GM12878 (cell line): ENCODE results near the gene C20orf96. TPM values are rescaled to one million over a fixed set of nuclear protein-coding genes. Genes with fewer than 3 reads are reported as not detected.

Experiments used
- ATAC-seq: fragments of 200-7000 bp; cut with Tn5 transposase; 3 replicates; pipeline ENCODE4 v1.9.1; 2020; ENCODE audit warnings: mild to moderate bottlenecking, moderate library complexity
- BruUV-seq: library from RNA; stranded (reverse); fragments of 400-500 nt; replicated peaks from 2 replicates; lab custom pipeline; 2021; lab: Mats Ljungman, UMichigan
- CTCF ChIA-PET: fragments of 300-600 bp; sonication (Branson Sonifier 250); formaldehyde crosslinking; extraction: SDS; loops from one replicate; lab custom pipeline; 2021; ENCODE audit warnings: inconsistent platforms; lab: Yijun Ruan, JAX
- POLR2A ChIA-PET: fragments of 350-600 bp; formaldehyde crosslinking; extraction: SDS; loops from one replicate; lab custom pipeline; 2021; ENCODE audit warnings: inconsistent platforms; lab: Charles Lee
- RAD21 ChIA-PET: fragments of 300-600 bp; sonication (Branson Sonifier 250); formaldehyde crosslinking; loops from one replicate; lab custom pipeline; 2023; ENCODE audit warnings: antibody characterized with exemption; ENCODE audit not compliant: unreplicated experiment; lab: Charles Lee
- SMC1A ChIA-PET: fragments of 300-600 bp; sonication (Branson Sonifier 250); formaldehyde crosslinking; loops from one replicate; lab custom pipeline; 2023; ENCODE audit not compliant: unreplicated experiment, uncharacterized antibody; lab: Charles Lee
- DNase-seq: peaks from one replicate; pipeline ENCODE4 v3.0.0-alpha.2; 2011; ENCODE audit warnings: low read depth, low spot score
- FAIRE-seq: peaks from 3 replicates; lab custom pipeline; 2011; peaks lifted over from hg19 to GRCh38; lab: Jason Lieb, UNC
- H2AFZ ChIP-seq: 2 replicates; pipeline ENCODE4 v1.6.0; 2011; ENCODE audit warnings: low read depth, low read length, control low read depth; ENCODE audit not compliant: control insufficient read depth
- H3K27ac ChIP-seq: 2 replicates; pipeline ENCODE4 v1.5.1; 2011; ENCODE audit warnings: control low read depth; ENCODE audit not compliant: control insufficient read depth, insufficient read depth
- H3K27me3 ChIP-seq, 2 experiments: replicated peaks in 1 of 2; 2 replicates each; pipeline versions ENCODE4 v1.6.0 to v1.6.1; 2011; ENCODE audit warnings: low read length in 1 of 2; ENCODE audit not compliant: control insufficient read depth in 2 of 2, insufficient read depth in 2 of 2
- H3K36me3 ChIP-seq, 2 experiments: 2 replicates each; pipeline ENCODE4 v1.5.1; 2011; ENCODE audit warnings: low read length in 1 of 2; ENCODE audit not compliant: control insufficient read depth in 2 of 2, insufficient read depth in 2 of 2
- H3K4me1 ChIP-seq: 2 replicates; pipeline ENCODE4 v1.6.1; 2011; ENCODE audit warnings: mild to moderate bottlenecking, low read length, moderate library complexity, mixed read lengths; ENCODE audit not compliant: control insufficient read depth, insufficient read depth
- H3K4me2 ChIP-seq: 2 replicates; pipeline ENCODE4 v1.6.0; 2011; ENCODE audit warnings: control low read depth; ENCODE audit not compliant: control insufficient read depth, insufficient read depth
- H3K4me3 ChIP-seq: fragments of 200-600 bp; sonication (generic); 2 replicates; pipeline ENCODE4 v1.5.1; 2016
- H3K79me2 ChIP-seq: 2 replicates; pipeline ENCODE4 v1.6.0; 2011; ENCODE audit warnings: low read length; ENCODE audit not compliant: control insufficient read depth, insufficient read depth
- H3K9ac ChIP-seq: 2 replicates; pipeline ENCODE4 v1.8.0; 2011; ENCODE audit warnings: low read length, control low read depth, mixed read lengths; ENCODE audit not compliant: control insufficient read depth, insufficient read depth
- H3K9me3 ChIP-seq: replicated peaks from 3 replicates; pipeline ENCODE4 v1.5.1; 2011; ENCODE audit warnings: mild to moderate bottlenecking, low read length; ENCODE audit not compliant: control insufficient read depth, insufficient read depth
- H4K20me1 ChIP-seq: 2 replicates; pipeline ENCODE4 v1.6.0; 2011; ENCODE audit not compliant: control insufficient read depth, insufficient read depth
- BHLHE40 ChIP-seq, 2 experiments: fragments of 450-650 bp in 1 of 2; IDR thresholded peaks; 2 replicates each; pipeline ENCODE4 v1.6.1; 2011 to 2017; ENCODE audit warnings: low read depth in 2 of 2, borderline replicate concordance in 1 of 2, improper control_type of control experiment in 1 of 2, low read length in 1 of 2, mild to moderate bottlenecking in 1 of 2
- NRF1 ChIP-seq: conservative IDR thresholded peaks from 2 replicates; pipeline ENCODE4 v1.6.1; 2011; ENCODE audit warnings: mild to moderate bottlenecking, low read depth, low read length, improper control_type of control experiment
- ZZZ3 ChIP-seq: IDR thresholded peaks from 2 replicates; pipeline ENCODE4 v1.6.1; 2011; ENCODE audit warnings: low read depth; ENCODE audit not compliant: control insufficient read depth, insufficient read length
- WGBS: methylation state at CpG from one replicate; pipeline ENCODE4 v1.1.6; 2016; ENCODE audit warnings: low lambda C conversion rate; ENCODE audit not compliant: insufficient replicate concordance, insufficient coverage; ENCODE audit errors: missing lambda C conversion rate; 5-methylcytosine and 5-hydroxymethylcytosine counted together
- in situ Hi-C: fragments of 300-500 bp; cut with MboI; formaldehyde crosslinking; loops from 9 replicates; pipeline ENCODE4 v1.14.3; 2018; ENCODE audit warnings: mixed read lengths
- intact Hi-C: fragments of 100-400 bp; cut with micrococcal nuclease; formaldehyde crosslinking; loops from one replicate; pipeline ENCODE4 v1.14.2; 2022; ENCODE audit not compliant: unreplicated experiment
- polyA plus RNA-seq, 11 experiments: library from polyadenylated mRNA; depleted of rRNA in 4 of 11; unstranded in 6 of 11; stranded (reverse) in 5 of 11; fragments of >200 nt; fragmentation: Nextera tagmentation in 4 of 11; fragmentation: Illumina TruSeq in 1 of 11; extraction: Ambion mirVana in 4 of 11; extraction: Trizol in 1 of 11; gene quantifications; 1 replicate in 1 of 11; 2 replicates in 10 of 11; pipeline versions ENCODE4 v1.2.1 to v1.2.3, GENCODE V29; 2011 to 2016; ENCODE audit warnings: inconsistent platforms in 2 of 11, missing spikeins in 2 of 11, low read depth in 1 of 11
- total RNA-seq, 4 experiments: library from RNA; depleted of rRNA in 3 of 4; stranded (reverse); fragments of >200 nt in 3 of 4; fragmentation: Illumina TruSeq in 1 of 4; extraction: Trizol in 1 of 4; gene quantifications; 2 replicates each; pipeline versions ENCODE4 v1.2.1 to v1.2.3, GENCODE V29; 2013 to 2021
- TF ChIP-seq, protein P1 (sequence below): fragments of 450-650 bp; IDR thresholded peaks from 2 replicates; pipeline ENCODE4 v1.6.1; 2017; ENCODE audit warnings: antibody characterized with exemption, mild to moderate bottlenecking, moderate library complexity
- TF ChIP-seq, protein P2 (sequence below): fragments of 150-350 bp; IDR thresholded peaks from 2 replicates; pipeline ENCODE4 v1.6.1; 2014; ENCODE audit warnings: mild to moderate bottlenecking, low read depth, low read length
- TF ChIP-seq, protein P3 (sequence below): fragments of 450-650 bp; IDR thresholded peaks from 2 replicates; pipeline ENCODE4 v1.6.1; 2016; ENCODE audit warnings: mild to moderate bottlenecking, moderate library complexity, borderline replicate concordance
- TF ChIP-seq, protein P4 (sequence below): fragments of 450-650 bp; IDR thresholded peaks from 2 replicates; pipeline ENCODE4 v1.6.1; 2016; ENCODE audit warnings: mild to moderate bottlenecking

C20orf96 gene
- total and polyA plus RNA-seq, 10 of the 15 experiments (the other 5 are each of a cell fraction or from before 2014, with no cell fraction given) = 1.4 to 8.6 (median 5.9) TPM

DNA sequence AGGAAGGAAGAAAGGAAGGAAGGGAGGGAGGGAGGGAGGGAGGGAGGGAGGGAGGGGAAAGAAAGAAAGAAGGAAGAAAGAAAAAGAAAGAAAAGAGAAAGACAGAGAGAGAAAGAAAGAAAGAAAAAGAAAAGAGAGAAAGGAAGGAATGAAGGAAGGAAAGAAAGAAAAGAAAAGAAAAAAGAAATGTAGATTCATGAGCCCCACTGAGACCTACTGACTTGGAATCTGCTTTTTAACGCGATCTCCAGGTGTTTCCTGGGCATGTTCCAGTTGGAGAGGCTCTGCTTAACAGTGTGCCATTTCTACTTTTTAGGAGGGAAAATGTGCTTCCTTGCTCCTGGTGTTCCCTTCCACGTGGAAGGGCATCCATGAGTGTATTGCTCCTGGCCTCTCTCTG, 16.7 kb downstream of the C20orf96 start:
- Histone ChIP-seq H3K27ac (no peak overlapping the region), H4K20me1 (no peaks in the 10 kb centered on the region), H3K4me3 (no peak overlapping the region), H3K9ac (no peak overlapping the region), H3K36me3 (peaks cover 2 to 3% of the 10 kb centered on the region in 2 experiments; a peak in 2 of 4 replicates), H2AFZ (no peak overlapping the region), H3K4me1 (no peaks in the 10 kb centered on the region), H3K9me3 (no peaks in the 10 kb centered on the region), H3K79me2 (no peaks in the 10 kb centered on the region), H3K4me2 (no peak overlapping the region), H3K27me3 (no peaks in the 10 kb centered on the region)
- TF ChIP-seq BHLHE40 (IDR thresholded peaks at IDR 0.05; ENCODE audit: borderline replicate concordance in 1 of 2, low read depth in 2 of 2, low read length in 1 of 2) (no peak), NRF1 (no peak), ZZZ3 (no peak)
- TF ChIP-seq, protein P1, sequence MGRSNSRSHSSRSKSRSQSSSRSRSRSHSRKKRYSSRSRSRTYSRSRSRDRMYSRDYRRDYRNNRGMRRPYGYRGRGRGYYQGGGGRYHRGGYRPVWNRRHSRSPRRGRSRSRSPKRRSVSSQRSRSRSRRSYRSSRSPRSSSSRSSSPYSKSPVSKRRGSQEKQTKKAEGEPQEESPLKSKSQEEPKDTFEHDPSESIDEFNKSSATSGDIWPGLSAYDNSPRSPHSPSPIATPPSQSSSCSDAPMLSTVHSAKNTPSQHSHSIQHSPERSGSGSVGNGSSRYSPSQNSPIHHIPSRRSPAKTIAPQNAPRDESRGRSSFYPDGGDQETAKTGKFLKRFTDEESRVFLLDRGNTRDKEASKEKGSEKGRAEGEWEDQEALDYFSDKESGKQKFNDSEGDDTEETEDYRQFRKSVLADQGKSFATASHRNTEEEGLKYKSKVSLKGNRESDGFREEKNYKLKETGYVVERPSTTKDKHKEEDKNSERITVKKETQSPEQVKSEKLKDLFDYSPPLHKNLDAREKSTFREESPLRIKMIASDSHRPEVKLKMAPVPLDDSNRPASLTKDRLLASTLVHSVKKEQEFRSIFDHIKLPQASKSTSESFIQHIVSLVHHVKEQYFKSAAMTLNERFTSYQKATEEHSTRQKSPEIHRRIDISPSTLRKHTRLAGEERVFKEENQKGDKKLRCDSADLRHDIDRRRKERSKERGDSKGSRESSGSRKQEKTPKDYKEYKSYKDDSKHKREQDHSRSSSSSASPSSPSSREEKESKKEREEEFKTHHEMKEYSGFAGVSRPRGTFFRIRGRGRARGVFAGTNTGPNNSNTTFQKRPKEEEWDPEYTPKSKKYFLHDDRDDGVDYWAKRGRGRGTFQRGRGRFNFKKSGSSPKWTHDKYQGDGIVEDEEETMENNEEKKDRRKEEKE = no peak
- TF ChIP-seq, protein P2, sequence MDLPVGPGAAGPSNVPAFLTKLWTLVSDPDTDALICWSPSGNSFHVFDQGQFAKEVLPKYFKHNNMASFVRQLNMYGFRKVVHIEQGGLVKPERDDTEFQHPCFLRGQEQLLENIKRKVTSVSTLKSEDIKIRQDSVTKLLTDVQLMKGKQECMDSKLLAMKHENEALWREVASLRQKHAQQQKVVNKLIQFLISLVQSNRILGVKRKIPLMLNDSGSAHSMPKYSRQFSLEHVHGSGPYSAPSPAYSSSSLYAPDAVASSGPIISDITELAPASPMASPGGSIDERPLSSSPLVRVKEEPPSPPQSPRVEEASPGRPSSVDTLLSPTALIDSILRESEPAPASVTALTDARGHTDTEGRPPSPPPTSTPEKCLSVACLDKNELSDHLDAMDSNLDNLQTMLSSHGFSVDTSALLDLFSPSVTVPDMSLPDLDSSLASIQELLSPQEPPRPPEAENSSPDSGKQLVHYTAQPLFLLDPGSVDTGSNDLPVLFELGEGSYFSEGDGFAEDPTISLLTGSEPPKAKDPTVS = no peak
- TF ChIP-seq, protein P3, sequence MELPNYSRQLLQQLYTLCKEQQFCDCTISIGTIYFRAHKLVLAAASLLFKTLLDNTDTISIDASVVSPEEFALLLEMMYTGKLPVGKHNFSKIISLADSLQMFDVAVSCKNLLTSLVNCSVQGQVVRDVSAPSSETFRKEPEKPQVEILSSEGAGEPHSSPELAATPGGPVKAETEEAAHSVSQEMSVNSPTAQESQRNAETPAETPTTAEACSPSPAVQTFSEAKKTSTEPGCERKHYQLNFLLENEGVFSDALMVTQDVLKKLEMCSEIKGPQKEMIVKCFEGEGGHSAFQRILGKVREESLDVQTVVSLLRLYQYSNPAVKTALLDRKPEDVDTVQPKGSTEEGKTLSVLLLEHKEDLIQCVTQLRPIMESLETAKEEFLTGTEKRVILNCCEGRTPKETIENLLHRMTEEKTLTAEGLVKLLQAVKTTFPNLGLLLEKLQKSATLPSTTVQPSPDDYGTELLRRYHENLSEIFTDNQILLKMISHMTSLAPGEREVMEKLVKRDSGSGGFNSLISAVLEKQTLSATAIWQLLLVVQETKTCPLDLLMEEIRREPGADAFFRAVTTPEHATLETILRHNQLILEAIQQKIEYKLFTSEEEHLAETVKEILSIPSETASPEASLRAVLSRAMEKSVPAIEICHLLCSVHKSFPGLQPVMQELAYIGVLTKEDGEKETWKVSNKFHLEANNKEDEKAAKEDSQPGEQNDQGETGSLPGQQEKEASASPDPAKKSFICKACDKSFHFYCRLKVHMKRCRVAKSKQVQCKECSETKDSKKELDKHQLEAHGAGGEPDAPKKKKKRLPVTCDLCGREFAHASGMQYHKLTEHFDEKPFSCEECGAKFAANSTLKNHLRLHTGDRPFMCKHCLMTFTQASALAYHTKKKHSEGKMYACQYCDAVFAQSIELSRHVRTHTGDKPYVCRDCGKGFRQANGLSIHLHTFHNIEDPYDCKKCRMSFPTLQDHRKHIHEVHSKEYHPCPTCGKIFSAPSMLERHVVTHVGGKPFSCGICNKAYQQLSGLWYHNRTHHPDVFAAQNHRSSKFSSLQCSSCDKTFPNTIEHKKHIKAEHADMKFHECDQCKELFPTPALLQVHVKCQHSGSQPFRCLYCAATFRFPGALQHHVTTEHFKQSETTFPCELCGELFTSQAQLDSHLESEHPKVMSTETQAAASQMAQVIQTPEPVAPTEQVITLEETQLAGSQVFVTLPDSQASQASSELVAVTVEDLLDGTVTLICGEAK = no peak
- TF ChIP-seq, protein P4, sequence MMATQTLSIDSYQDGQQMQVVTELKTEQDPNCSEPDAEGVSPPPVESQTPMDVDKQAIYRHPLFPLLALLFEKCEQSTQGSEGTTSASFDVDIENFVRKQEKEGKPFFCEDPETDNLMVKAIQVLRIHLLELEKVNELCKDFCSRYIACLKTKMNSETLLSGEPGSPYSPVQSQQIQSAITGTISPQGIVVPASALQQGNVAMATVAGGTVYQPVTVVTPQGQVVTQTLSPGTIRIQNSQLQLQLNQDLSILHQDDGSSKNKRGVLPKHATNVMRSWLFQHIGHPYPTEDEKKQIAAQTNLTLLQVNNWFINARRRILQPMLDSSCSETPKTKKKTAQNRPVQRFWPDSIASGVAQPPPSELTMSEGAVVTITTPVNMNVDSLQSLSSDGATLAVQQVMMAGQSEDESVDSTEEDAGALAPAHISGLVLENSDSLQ = no peak
- ChIA-PET CTCF (no interaction called here), POLR2A (no interaction called here), SMC1A (no interaction called here), RAD21 (no interaction called here)
- no peak for ATAC-seq
- intact Hi-C loops (no loop called here), in situ Hi-C loops (no loop called here)
- no peak for FAIRE-seq
- DNase-seq = no peak
- 80% methylated on average over 3 of the region's 3 CpGs for whole genome bisulfite sequencing
- BruUV-seq = no TSS peak
